Glomerular visceral epithelial cell (primary cell): Measurements from ENCODE around the gene SERPINF2.
"Not testable (repeated sequence)": the region's sequence is repeated elsewhere in the genome, so short reads cannot be mapped to it uniquely, and the experiment has no call there.

Experiments
- DNase-seq: peaks from one replicate; pipeline ENCODE4 v3.0.0-alpha.2; 2016; ENCODE audit errors: extremely low spot score

SERPINF2 gene

DNA sequence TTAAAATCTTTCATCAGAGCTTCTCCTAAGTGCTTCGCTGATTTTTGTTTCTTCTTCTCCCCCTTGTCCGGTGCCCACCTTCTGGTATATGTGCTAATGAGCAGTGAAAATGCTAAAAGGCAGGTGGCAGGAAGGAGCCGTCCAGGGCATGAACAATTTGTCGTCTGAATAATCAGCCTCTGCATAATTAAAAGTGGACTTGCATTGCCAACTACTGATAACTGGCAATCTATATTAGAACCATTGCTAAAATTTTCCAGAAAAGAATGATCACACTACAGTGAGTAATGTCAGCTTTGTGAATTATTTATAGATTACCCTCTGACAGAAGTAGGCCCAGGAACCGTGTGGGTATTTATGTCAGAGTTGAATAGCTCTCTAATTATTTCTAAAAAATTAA is 47.3 kb downstream of the SERPINF2 start:
- peak; percentile 36 for DNase-seq

DNA sequence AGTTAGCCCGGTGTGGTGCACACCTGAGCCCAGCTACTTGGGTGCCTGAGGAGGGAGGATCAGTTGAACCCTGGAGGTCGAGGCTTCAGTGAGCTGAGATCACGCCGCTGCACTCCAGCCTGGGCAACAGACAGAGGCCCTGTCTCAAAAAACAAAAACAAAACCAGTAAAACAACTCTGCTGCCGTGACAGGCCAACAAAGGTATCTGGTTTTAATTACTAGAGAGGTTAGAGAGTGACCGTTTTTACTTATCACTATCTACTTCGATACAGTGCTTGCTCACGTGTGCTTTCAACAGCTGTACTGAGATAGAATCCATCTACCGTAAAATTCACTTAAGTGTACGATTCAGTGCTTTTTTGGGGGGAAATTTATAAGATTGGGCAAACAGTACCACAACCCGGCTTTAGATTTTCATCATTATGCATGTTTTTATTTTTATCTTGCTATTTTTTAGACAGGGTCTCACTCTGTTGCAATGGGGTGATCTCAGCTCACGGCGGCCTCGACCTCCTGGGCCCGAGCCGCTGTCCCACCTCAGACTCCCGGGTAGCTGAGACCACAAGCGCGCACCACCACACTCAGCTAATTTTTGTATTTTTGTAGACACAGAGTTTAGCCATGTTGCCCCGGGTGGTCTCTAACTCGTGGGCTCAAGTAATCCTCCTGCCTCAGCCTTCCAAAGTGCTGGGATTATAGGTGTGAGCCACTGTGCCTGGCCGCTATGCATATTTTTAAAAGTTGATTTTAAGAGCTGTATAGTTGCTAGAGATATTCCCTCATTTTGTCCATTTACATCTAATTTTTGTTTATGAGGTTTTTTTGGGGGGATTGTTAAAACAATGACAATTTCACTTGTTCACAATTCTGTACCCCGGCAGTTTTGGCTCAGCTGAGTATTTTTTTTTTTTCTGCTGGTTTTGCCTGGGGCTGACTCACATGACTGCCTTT is 50.1 kb downstream of the SERPINF2 start:
- DNase-seq: no peak

DNA sequence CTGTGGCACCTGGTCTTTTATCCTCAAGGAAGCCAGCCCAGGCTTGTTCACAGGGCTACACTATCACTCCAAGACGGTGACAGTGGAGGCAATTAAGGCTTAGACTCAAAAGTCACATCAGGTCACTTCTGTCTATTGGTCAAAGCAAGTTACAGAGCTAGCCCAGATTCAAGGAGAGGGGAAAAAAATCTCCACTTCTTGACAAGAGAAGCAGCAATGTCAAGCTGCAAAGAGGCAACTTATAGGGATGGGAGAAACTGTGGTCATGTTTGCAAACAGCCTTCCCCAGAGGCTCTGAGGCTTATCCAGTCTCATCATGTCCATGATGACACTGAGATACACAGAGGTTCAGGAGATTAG is 50.8 kb downstream of the SERPINF2 start:
- no peak for DNase-seq

DNA sequence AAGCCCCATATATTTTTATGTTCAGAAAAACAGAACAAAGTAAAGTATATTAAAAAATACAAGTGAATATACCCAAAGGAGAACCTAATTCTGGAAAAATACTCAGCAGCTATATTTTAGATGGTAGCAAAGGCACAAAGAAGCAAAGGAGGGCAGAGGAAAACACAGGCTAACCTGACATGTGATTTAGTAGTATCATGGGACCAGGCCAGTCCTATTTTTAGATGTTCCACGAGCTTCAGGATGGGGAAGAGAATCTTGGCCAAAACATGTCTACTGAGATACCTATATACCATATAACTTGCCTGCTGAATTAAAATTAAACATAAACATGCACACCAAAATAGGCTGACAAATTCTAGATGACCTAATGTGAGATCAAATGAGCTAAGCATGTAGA is 54.1 kb downstream of the SERPINF2 start:
- DNase-seq: no peak

DNA sequence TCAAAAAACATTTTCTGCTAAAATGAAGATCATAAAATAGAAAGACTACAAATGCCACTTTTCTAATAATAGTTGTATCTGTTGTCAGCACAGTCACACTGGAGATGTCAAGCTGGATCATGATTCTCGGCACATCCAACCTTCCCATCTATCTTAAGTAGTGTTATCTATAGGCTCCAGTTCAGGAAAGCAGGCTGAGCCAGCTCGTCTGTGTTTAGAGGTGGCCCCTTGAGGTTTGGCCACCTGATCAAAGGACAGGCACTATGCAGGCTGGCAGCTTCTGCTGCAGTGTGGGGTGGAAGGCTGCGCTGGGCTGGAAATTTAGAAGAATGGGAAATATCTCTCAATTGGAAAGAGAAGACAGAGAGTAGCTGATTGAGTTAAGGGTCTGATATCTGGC is 54.7 kb downstream of the SERPINF2 start:
- no peak for DNase-seq

DNA sequence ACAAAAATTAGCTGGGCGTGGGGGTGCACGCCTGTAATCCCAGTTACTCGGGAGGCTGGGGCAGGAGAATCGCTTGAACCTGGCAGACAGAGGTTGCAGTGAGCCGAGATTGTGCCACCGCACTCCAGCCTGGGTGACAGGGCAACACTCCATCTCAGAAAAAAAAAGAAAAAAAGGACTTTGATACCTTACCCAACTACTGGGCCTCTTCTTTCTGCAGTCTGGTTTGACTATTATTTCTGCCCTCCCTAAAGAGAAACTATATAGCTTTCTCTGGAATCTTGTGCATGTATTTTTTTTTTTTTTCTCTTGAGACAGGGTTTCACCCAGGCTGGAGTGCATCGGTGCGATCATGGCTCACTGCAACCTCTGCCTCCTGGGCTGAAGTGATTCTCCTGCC is 55.2 kb downstream of the SERPINF2 start:
- DNase-seq: not testable (repeated sequence)

DNA sequence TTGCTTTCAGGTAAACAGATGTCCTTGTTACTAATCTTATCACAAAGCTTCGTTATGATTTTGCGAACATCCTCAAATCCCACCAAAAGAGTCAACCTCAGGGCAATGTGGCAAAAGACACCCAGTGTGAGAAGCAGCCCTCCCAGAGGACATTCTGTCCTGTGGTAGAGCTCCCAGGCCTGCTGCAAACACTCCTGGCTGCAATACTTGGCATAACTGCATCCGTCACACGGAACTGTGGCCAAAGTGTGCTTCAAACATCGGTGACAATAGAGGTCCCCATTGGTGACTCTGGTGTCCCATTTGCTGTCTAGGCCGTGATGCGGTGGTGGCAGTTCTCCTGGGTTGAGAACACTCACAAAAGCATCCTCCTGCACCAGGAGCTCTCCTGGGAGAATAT is 57.6 kb downstream of the SERPINF2 start:
- DNase-seq: no peak

DNA sequence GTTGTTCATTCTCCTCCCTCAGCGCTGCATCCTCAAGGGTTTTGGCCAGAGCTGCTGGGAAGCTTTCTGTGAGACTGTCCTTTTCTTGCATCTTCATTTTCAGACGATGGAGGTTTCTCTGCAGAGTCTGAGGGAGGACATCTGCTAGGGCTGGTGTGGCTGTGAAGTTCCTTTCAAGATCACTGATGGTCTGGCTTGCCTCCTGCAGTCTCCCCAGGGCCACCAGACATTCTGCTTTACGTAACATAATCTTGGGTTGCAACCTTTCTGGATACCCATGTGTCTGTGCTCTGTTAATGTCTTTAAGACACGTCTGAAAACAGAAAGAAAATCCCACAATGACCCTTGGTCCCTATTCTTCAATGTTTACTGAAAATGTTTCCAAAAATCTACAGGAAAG is 58.0 kb downstream of the SERPINF2 start:
- DNase-seq: no peak

DNA sequence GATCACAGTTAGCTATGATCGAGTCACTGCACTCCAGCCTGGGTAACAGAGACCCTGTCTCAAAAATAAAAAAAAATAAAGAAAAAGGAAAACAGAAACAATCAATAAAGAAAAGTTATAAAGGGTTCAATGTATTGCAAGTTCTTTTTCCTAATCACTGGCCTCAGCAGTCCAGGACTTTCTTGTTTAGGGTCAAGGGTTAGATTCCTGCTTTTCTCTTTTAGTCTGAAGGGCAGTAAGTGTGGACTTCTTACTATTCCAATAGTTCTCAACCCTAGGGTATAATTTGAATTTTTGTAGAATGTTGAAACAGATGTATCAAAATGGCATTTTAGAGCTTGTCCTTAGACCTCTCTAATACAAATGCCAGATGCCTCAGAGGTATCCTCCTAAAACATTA is 59.8 kb downstream of the SERPINF2 start:
- no peak for DNase-seq

DNA sequence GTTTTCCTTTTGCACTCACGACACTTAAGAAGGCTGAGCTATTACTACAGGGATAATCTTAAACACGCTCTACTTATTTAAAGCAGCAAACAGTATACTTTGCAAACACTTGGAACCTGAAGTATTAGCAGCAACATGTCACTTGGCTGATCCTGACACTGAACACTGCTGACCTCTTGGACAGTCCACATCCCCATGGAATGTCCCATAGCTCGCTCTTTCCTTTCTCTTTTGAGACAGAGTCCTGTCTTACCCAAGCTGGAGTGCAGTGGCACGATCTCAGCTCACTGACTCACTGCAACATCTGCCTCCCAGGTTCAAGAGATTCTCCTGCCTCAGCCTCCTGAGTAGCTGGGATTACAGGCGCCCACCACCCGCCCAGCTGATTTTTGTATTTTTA is 60.6 kb downstream of the SERPINF2 start:
- DNase-seq: no peak
